ENCODE data around the gene SHOX.
"Not testable (repeated sequence)": the region's sequence is repeated elsewhere in the genome, so short reads cannot be mapped to it uniquely, and the experiment has no call there.

The SHOX gene

GRCh38 chrX:621705-622503 is 8.7 kb upstream of the SHOX start:
- ATAC-seq = no peak
- no peak for DNase-seq

- DNase-seq, ATAC-seq: not testable (repeated sequence)
Observed at GRCh38 chrX:622802-623201, 7.8 kb upstream of the SHOX start.

DNA sequence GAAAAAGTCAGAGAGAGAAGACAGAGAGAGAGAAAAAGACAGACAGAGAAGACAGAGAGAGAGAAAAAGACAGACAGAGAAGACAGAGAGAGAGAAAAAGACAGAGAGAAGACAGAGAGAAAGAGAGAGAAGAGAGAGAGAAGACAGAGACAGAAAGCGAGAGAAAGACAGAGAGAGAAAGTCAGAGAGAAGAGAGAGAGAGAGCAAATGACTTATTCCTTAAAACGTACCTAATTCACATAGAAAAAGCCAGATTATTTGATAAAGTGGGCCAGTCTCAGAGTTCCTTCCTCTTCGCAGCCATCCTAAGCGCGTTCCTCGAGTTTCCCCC is 7.4 kb upstream of the SHOX start:
- ATAC-seq = no peak
- no peak for DNase-seq

- ATAC-seq (no peak), DNase-seq (no peak)
Observed at GRCh38 chrX:623599-624315, 6.8 kb upstream of the SHOX start.

- no peak for DNase-seq
- ATAC-seq = no peak
Observed at GRCh38 chrX:625137-625691, 5.4 kb upstream of the SHOX start.

- DNase-seq = not testable (repeated sequence)
Observed at GRCh38 chrX:626047-626446, 4.5 kb upstream of the SHOX start.

DNA sequence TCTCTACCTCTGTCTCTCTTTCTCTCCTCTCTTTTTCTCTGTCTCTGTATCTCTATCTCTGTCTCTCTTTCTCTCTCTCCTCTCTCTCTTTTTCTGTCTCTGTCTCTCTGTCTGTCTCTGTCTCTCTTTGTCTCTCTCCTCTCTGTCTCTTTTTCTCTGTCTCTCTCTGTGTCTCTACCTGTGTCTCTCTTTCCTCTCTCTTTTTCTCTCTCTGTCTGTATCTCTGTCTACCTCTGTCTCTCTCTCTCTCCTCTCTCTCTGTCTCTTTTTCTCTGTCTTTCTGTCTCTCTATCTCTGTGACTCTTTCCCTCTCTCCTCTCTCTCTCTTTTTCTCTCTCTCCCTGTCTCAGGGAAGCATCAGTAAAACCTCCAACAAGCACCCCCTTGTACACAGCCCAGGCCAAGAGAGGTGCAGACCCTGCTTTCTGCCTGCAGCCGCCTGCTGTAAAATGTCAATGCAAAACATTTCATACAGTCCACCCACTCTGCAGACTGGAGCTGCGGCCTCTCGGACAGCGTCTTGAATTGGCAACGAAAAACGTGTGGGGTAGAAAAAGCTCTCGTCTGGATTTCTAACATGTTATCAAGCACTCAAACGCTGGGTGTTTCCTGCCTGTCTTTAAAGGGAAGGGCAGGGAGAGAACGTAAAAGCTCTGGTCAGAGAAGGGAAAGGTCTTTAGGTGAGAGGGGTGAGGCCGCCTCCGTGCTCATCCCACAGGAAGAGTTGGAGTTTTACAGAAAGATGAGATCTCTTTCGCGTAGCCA is 3.7 kb upstream of the SHOX start:
- ATAC-seq (no peak), DNase-seq (no peak)

More at GRCh38 chrX:626047-626446, 4.5 kb upstream of the SHOX start:
- ATAC-seq = not testable (repeated sequence)

- ATAC-seq (no peak), DNase-seq (no peak)
Observed at GRCh38 chrX:627510-627981, 3.0 kb upstream of the SHOX start.

DNA sequence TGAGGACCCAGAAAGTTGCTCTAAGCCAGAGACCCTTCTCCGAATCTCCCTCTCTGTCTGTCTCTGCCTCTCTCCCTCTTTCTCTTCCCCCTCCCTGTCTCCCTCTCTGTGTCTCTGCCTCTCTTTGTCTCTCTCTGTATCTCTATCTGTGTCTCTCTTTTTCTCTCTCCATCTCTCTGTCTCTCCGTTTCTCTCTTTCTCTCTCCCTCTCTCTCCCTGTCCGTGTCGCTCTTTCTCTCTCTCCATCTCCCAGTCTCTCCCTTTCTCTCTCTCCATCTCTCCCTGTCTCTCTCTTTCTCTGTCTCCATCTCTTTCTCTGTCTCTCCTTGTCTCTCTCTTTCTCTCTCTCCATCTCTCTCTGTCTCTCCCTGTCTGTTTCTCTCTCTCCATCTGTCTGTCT is 2.6 kb upstream of the SHOX start:
- DNase-seq (no peak), ATAC-seq (no peak)

GRCh38 chrX:629230-630006 is 1.2 kb upstream of the SHOX start:
- DNase-seq = no peak
- ATAC-seq = no peak

DNA sequence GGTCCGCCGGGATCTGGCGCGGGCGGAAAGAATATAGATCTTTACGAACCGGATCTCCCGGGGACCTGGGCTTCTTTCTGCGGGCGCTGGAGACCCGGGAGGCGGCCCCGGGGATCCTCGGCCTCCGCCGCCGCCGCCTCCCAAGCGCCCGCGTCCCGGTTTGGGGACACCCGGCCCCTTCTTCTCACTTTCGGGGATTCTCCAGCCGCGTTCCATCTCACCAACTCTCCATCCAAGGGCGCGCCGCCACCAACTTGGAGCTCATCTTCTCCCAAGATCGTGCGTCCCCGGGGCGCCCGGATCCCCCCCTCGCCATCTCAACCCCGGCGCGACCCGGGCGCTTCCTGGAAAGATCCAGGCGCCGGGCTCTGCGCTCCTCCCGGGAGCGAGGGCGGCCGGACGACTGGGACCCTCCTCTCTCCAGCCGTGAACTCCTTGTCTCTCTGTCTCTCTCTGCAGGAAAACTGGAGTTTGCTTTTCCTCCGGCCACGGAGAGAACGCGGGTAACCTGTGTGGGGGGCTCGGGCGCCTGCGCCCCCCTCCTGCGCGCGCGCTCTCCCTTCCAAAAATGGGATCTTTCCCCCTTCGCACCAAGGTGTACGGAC is 482 bp upstream of the SHOX start:
- ATAC-seq (no peak), DNase-seq (no peak)

DNA sequence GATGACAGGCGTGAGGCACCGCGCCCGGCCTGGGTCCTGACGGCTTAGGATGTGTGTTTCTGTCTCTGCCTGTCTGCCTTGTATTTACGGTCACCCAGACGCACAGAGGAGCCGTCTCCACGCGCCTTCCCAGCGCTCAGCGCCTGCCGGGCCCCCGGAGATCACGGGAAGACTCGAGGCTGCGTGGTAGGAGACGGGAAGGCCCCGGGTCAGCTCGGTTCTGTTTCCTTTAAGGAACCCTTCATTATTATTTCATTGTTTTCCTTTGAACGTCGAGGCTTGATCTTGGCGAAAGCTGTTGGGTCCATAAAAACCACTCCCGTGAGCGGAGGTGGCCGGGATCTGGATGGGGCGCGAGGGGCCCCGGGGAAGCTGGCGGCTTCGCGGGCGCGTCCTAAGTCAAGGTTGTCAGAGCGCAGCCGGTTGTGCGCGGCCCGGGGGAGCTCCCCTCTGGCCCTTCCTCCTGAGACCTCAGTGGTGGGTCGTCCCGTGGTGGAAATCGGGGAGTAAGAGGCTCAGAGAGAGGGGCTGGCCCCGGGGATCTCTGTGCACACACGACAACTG is 1.3 kb downstream of the SHOX start:
- ATAC-seq = no peak
- no peak for DNase-seq

DNA sequence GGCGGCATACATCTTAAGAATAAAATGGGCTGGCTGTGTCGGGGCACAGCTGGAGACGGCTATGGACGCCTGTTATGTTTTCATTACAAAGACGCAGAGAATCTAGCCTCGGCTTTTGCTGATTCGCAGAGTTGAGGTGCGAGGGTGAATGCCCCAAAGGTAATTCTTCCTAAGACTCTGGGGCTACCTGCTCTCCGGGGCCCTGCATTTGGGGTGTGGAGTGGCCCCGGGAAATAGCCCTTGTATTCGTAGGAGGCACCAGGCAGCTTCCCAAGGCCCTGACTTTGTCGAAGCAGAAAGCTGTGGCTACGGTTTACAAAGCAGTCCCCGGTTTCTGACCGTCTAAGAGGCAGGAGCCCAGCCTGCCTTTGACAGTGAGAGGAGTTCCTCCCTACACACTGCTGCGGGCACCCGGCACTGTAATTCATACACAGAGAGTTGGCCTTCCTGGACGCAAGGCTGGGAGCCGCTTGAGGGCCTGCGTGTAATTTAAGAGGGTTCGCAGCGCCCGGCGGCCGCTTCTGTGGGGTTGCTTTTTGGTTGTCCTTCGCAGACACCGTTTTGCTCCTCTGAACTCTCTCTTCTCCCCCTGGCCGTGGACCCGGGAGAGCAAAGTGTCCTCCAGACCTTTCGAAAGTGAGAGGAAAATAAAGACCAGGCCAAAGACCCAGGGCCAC is 1.9 kb downstream of the SHOX start:
- ATAC-seq (no peak), DNase-seq (no peak)

DNA sequence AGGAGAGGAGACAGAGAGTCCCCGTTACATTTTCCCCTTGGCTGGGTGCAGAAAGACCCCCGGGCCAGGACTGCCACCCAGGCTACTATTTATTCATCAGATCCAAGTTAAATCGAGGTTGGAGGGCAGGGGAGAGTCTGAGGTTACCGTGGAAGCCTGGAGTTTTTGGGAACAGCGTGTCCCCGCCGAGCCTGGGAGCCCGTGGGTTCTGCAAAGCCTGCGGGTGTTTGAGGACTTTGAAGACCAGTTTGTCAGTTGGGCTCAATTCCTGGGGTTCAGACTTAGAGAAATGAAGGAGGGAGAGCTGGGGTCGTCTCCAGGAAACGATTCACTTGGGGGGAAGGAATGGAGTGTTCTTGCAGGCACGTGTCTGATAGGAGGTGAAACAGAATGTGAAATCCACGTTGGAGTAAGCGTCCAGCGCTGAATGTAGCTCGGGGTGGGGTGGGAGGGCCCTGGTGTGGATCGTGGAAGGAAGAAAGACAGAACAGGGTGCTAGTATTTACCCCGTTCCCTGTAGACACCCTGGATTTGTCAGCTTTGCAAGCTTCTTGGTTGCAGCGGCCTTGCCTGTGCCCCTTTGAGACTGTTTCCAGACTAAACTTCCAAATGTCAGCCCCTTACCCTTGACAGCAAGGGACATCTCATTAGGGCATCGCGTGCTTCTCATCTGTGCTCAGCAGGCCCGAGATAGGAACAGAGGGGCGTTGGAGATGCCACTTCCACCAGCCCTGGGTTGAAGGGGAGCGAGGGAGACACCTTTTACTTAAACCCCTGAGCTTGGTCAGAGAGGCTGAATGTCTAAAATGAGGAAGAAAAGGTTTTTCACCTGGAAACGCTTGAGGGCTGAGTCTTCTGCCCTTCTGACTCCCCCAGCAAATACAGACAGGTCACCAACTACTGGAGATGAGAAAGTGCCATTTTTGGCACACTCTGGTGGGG is 2.7 kb downstream of the SHOX start:
- no peak for DNase-seq
- no peak for ATAC-seq

GRCh38 chrX:633985-634958 is 3.7 kb downstream of the SHOX start:
- DNase-seq (no peak), ATAC-seq (no peak)

DNA sequence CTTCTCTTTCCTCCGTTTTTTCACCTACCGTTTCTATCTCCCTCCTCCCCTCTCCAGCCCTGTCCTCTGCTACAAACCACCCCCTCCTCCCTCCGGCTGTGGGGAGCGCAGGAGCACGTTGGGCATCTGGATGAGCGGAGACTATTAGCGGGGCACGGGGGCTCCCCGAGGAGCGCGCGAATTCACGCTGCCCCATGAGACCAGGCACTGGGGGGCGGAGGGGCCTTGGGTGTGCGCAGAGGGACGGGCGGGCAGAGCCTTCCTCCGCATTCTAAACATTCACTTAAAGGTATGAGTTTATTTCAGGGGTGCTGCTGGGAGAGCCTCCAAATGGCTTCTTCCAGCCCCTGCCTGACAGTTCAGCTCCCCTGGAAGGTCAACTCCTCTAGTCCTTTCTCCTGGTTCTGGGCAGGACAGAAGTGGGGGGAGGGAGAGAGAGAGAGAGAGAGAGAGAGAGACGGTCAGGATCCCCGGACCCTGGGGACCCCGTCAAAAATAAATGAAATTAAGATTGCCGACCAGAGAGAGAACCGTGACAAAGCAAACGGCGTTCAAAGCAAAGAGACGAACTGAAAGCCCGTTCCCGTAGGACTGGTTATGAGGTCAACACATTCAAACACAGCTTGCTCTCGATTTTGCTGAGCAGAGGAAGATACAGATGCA is 5.0 kb downstream of the SHOX start:
- no peak for DNase-seq
- no peak for ATAC-seq

DNA sequence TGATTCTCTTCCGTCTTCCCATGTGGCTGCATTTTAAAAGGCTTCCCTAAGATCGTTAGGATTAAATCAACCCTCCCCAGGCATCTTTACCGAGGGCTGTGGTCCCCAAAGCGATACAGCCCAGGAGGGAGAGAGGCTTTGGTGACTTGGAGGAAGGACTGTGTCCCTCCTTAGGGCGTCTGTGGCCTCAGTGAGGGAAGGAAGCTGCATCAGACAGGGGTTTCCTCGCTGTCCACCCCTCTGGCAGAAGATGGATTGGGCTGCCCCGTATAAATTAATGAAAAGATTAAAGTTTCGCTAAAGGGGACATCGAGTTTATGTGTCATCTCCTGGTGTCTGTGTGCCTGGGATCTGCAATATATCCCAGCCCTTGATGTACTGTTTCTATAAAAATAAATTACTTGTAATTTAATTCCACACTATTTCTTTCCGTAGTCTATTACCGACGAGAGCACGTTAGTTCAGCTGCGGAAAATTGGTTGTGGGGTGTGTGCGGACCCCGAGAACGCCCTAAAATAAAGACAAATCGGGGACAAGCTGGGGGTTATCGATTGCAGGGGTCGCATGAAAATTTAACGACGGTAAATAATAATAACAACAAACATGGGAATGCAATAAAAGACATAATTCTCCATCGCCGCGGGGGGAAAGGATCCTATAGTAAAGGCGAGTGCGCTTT is 6.5 kb downstream of the SHOX start:
- DNase-seq (no peak), ATAC-seq (no peak)

All from stimulated activated naive CD8-positive, alpha-beta T cell treated with anti-CD3 and anti-CD28 coated beads, Interleukin-15, Interleukin-2, amounts not matched to agents 100 U/mL and 50 U/mL, for 24 hours (primary cell).